Fibroblast of lung (primary cell): ENCODE data around the gene P4HA3.

Experiments
- EZH2 ChIP-seq: IDR thresholded peaks from 2 replicates; pipeline ENCODE4 v1.5.1; 2012; ENCODE audit warnings: low read length, control low read depth, mild to moderate bottlenecking; ENCODE audit errors: missing control alignments
- TF ChIP-seq, protein P1 (sequence below), 2 donors: IDR thresholded peaks in 1 of 2; conservative IDR thresholded peaks in 1 of 2; 1 replicate in 1 of 2; 2 replicates in 1 of 2; pipeline ENCODE4 v1.5.1; 2011 to 2012; ENCODE audit warnings: low read length in 2 of 2, control low read depth in 1 of 2, inconsistent platforms in 1 of 2, low read depth in 1 of 2, mild to moderate bottlenecking in 1 of 2

DNA sequence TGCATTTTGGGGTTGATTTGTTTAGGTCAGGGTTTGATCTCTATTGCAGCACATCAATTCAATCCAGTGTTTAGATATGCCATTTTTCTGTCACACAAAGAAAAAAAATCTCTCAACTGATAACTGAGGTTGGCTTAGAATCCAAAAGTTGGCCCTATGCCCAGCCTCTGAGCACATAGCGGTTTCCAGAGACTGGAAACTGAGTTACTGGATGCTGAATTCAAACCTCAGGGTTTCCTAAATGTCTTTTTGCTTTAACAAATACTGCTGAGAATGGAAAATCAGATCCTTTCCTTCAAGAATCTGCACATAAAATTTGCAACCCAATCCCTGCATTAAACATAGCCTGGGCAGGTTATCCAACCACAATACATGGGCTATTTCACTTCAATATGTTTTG is 4.0 kb downstream of the P4HA3 start:
- TF ChIP-seq, protein P1, sequence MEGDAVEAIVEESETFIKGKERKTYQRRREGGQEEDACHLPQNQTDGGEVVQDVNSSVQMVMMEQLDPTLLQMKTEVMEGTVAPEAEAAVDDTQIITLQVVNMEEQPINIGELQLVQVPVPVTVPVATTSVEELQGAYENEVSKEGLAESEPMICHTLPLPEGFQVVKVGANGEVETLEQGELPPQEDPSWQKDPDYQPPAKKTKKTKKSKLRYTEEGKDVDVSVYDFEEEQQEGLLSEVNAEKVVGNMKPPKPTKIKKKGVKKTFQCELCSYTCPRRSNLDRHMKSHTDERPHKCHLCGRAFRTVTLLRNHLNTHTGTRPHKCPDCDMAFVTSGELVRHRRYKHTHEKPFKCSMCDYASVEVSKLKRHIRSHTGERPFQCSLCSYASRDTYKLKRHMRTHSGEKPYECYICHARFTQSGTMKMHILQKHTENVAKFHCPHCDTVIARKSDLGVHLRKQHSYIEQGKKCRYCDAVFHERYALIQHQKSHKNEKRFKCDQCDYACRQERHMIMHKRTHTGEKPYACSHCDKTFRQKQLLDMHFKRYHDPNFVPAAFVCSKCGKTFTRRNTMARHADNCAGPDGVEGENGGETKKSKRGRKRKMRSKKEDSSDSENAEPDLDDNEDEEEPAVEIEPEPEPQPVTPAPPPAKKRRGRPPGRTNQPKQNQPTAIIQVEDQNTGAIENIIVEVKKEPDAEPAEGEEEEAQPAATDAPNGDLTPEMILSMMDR (conservative IDR thresholded peaks at IDR 0.05 in 1 of 2, IDR thresholded peaks at IDR 0.05 in 1 of 2; ENCODE audit: low read depth in 1 of 2, low read length in 2 of 2): no peak
- TF ChIP-seq EZH2: no peak
